ENCODE results near the gene CEP55. TPM values are rescaled to one million over a fixed set of nuclear protein-coding genes. Genes with fewer than 3 reads are reported as not detected.

The CEP55 gene
- total and polyA plus RNA-seq, 10 of the 15 experiments (the other 5 are each of a cell fraction or from before 2014, with no cell fraction given), result 14.6 to 83.6 (median 52.0) TPM

DNA sequence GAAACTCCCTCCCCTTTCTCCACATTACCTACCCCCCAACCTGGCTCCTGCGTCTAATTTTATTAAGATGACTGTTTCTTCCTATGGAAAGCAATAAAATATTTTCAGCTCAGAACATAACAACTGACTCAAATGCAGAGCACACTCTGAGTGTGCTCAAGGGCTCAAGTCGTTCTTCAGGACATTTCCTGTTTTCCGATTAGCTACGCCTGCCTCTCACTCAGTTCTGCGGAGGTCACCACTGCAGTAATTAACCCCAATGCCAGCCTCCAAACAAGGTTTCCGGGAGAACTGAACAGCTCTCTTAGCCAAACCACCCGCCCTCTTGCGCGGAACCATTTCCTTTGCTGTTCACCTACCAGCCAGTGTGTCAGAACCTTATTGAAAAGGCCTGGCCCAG is 33.5 kb upstream of the CEP55 start (continued):
- TF ChIP-seq, protein P1, sequence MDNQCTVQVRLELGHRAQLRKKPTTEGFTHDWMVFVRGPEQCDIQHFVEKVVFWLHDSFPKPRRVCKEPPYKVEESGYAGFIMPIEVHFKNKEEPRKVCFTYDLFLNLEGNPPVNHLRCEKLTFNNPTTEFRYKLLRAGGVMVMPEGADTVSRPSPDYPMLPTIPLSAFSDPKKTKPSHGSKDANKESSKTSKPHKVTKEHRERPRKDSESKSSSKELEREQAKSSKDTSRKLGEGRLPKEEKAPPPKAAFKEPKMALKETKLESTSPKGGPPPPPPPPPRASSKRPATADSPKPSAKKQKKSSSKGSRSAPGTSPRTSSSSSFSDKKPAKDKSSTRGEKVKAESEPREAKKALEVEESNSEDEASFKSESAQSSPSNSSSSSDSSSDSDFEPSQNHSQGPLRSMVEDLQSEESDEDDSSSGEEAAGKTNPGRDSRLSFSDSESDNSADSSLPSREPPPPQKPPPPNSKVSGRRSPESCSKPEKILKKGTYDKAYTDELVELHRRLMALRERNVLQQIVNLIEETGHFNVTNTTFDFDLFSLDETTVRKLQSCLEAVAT (IDR thresholded peaks at IDR 0.05), result no peak
- TF ChIP-seq, protein P2, sequence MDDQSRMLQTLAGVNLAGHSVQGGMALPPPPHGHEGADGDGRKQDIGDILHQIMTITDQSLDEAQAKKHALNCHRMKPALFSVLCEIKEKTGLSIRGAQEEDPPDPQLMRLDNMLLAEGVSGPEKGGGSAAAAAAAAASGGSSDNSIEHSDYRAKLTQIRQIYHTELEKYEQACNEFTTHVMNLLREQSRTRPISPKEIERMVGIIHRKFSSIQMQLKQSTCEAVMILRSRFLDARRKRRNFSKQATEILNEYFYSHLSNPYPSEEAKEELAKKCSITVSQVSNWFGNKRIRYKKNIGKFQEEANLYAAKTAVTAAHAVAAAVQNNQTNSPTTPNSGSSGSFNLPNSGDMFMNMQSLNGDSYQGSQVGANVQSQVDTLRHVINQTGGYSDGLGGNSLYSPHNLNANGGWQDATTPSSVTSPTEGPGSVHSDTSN (IDR thresholded peaks at IDR 0.05; ENCODE audit: insufficient replicate concordance, low read depth, low read length), result peak; percentile 74
- TF ChIP-seq ZNF274 (IDR thresholded peaks at IDR 0.05; ENCODE audit: insufficient read depth, insufficient read length) (no peak), NR2F1 (conservative IDR thresholded peaks at IDR 0.05) (no peak), POU2F2 (IDR thresholded peaks at IDR 0.05; ENCODE audit: borderline replicate concordance, low read depth, low read length) (no peak), RCOR1 (conservative IDR thresholded peaks at IDR 0.05; ENCODE audit: low read depth, low read length) (no peak), ETV6 (conservative IDR thresholded peaks at IDR 0.05 in 1 of 2, IDR thresholded peaks at IDR 0.05 in 1 of 2; ENCODE audit: borderline replicate concordance in 1 of 2, low read depth in 1 of 2) (no peak), IKZF2 (IDR thresholded peaks at IDR 0.05) (no peak), CEBPB (IDR thresholded peaks at IDR 0.05; ENCODE audit: borderline replicate concordance in 1 of 2, low read depth in 2 of 2, low read length in 2 of 2) (no peak), PML (IDR thresholded peaks at IDR 0.05; ENCODE audit: low read length) (no peak), RAD51 (IDR thresholded peaks at IDR 0.05) (no peak), HDAC6 (IDR thresholded peaks at IDR 0.05; ENCODE audit: unreplicated experiment) (no peak), MYB (IDR thresholded peaks at IDR 0.05; ENCODE audit: borderline replicate concordance, low read depth, low read length) (no peak), NFIC (IDR thresholded peaks at IDR 0.05; ENCODE audit: low read depth, low read length) (no peak)
- TF ChIP-seq, protein P3, sequence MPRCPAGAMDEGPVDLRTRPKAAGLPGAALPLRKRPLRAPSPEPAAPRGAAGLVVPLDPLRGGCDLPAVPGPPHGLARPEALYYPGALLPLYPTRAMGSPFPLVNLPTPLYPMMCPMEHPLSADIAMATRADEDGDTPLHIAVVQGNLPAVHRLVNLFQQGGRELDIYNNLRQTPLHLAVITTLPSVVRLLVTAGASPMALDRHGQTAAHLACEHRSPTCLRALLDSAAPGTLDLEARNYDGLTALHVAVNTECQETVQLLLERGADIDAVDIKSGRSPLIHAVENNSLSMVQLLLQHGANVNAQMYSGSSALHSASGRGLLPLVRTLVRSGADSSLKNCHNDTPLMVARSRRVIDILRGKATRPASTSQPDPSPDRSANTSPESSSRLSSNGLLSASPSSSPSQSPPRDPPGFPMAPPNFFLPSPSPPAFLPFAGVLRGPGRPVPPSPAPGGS (IDR thresholded peaks at IDR 0.05; ENCODE audit: borderline replicate concordance, insufficient read depth, low read depth, low read length, poor library complexity, severe bottlenecking), result no peak
- TF ChIP-seq, protein P4, sequence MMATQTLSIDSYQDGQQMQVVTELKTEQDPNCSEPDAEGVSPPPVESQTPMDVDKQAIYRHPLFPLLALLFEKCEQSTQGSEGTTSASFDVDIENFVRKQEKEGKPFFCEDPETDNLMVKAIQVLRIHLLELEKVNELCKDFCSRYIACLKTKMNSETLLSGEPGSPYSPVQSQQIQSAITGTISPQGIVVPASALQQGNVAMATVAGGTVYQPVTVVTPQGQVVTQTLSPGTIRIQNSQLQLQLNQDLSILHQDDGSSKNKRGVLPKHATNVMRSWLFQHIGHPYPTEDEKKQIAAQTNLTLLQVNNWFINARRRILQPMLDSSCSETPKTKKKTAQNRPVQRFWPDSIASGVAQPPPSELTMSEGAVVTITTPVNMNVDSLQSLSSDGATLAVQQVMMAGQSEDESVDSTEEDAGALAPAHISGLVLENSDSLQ (IDR thresholded peaks at IDR 0.05), result peak; percentile 90
- TF ChIP-seq, protein P5, sequence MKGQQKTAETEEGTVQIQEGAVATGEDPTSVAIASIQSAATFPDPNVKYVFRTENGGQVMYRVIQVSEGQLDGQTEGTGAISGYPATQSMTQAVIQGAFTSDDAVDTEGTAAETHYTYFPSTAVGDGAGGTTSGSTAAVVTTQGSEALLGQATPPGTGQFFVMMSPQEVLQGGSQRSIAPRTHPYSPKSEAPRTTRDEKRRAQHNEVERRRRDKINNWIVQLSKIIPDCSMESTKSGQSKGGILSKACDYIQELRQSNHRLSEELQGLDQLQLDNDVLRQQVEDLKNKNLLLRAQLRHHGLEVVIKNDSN (IDR thresholded peaks at IDR 0.05; ENCODE audit: borderline replicate concordance, extremely low read length, insufficient read depth, low read depth, low read length), result no peak
- TF ChIP-seq, protein P6, sequence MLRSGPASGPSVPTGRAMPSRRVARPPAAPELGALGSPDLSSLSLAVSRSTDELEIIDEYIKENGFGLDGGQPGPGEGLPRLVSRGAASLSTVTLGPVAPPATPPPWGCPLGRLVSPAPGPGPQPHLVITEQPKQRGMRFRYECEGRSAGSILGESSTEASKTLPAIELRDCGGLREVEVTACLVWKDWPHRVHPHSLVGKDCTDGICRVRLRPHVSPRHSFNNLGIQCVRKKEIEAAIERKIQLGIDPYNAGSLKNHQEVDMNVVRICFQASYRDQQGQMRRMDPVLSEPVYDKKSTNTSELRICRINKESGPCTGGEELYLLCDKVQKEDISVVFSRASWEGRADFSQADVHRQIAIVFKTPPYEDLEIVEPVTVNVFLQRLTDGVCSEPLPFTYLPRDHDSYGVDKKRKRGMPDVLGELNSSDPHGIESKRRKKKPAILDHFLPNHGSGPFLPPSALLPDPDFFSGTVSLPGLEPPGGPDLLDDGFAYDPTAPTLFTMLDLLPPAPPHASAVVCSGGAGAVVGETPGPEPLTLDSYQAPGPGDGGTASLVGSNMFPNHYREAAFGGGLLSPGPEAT (IDR thresholded peaks at IDR 0.05; ENCODE audit: low read depth), result no peak
- TF ChIP-seq, protein P7, sequence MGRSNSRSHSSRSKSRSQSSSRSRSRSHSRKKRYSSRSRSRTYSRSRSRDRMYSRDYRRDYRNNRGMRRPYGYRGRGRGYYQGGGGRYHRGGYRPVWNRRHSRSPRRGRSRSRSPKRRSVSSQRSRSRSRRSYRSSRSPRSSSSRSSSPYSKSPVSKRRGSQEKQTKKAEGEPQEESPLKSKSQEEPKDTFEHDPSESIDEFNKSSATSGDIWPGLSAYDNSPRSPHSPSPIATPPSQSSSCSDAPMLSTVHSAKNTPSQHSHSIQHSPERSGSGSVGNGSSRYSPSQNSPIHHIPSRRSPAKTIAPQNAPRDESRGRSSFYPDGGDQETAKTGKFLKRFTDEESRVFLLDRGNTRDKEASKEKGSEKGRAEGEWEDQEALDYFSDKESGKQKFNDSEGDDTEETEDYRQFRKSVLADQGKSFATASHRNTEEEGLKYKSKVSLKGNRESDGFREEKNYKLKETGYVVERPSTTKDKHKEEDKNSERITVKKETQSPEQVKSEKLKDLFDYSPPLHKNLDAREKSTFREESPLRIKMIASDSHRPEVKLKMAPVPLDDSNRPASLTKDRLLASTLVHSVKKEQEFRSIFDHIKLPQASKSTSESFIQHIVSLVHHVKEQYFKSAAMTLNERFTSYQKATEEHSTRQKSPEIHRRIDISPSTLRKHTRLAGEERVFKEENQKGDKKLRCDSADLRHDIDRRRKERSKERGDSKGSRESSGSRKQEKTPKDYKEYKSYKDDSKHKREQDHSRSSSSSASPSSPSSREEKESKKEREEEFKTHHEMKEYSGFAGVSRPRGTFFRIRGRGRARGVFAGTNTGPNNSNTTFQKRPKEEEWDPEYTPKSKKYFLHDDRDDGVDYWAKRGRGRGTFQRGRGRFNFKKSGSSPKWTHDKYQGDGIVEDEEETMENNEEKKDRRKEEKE (IDR thresholded peaks at IDR 0.05), result no peak

Data from GM12878 (cell line).